Bone marrow (tissue), 2 donors: ENCODE results near the gene IKZF1.

Experiments
- DNase-seq, 2 donors: peaks; one replicate each; lab custom pipeline; 2025; lab: John Stamatoyannopoulos, UW

Gene IKZF1

DNA sequence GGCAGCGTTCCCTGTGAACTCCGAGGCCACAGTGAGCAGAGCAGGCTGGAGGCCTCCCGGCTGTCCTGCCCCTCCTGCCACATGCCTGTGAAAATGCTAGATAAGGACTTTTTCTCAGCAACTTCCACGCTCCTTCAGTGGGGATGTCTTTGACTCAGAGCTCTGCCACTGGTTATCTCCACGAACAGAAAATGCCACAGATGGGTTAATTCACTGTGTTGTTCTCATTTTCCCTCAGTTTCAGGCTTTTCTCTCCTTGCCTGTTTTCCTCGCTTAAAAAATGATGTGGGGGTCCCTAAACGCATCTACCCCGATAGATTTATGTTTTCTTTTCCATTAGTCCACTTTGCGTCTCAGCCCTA is 51.3 kb downstream of the IKZF1 start:
- no peak for DNase-seq

DNA sequence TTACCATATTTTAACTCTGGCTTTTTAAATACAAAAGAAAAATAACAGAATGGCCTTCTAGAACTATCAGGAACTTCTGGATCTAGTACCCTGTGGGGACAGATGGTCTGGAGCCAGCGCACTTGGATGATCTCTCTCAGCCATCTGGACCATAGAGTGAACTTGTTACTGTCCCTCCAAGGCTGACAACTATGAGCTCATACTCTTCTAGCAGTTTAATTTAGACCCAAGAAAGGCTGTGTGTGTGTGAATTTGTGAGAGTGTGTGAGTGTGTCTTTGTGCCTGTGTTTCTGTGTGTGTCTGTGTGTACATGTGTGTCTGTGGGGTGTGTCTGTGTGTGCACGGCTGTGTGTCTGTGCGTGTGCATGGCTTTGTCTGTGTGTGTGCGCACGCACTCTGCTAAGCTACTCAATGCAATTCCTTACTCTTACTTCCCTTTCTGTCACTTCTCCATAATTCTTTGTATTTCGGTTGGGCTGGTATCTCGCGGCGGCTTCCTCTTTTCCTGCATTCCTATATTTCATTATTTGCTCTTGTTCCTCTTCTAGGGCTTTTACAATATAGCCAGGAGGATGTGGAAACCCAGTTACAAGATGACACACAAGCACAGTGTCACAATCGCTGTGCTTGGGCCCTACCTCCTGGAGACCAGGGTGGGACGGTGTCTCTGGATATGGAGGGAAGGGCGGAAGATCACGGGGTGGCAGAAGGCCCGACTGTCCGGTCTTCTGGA is 51.9 kb downstream of the IKZF1 start:
- peak; percentile 74 to 86 for DNase-seq

DNA sequence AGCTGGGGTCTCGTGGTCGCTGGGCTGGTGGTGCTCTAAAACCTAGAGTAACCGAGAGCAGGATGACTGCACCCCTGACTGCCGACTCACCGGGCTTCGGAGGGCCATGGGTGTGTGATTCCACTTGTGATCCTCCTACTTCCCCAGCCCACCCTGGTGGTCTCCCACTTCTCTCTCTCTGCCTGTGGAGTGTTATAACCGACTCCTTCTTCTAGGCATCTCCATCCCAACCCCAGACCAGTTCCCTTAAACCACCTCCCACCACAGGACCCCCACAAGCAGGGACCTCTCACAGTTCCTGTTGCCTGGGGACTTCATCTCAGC is 52.4 kb downstream of the IKZF1 start:
- DNase-seq = no peak

- DNase-seq = no peak
Measured at GRCh38 chr7:50357426-50357825, 52.9 kb downstream of the IKZF1 start.

GRCh38 chr7:50358041-50358705 is 53.7 kb downstream of the IKZF1 start:
- no peak for DNase-seq

GRCh38 chr7:50358779-50359178 is 54.3 kb downstream of the IKZF1 start:
- DNase-seq = no peak

DNA sequence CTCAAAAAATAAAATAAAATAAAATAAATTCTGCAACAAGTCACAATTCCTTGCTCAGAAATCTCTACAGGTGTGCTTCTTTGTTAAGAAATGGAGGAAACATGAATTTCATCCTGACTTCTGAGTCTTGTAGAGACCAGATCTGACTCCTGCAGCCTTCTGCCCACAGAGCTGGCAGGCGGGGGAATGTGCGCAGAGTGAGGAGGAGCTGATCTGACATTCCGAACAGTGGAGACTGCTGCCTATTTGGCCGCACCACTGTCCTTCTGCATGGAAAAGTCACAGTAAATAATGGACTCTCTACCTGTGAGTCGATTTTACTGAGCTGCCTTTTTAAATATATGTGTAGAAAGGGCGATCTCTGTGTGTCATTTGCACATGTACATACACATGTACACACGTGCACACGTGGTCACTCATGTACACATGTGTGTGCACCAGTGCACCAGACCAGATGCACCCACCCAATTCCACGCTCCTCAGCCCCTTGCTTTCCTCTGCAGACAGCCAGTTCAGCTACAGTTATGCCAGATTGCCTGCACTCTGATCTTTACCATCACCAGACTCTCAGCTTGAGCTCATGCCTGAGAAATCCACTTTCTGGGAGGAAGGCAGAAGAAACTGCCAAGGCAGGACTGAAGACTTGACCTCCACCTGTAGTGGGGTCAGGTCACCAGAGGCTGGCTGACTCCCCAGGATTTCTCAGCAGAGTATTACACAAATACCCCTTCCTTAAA is 54.9 kb downstream of the IKZF1 start:
- DNase-seq = no peak

DNA sequence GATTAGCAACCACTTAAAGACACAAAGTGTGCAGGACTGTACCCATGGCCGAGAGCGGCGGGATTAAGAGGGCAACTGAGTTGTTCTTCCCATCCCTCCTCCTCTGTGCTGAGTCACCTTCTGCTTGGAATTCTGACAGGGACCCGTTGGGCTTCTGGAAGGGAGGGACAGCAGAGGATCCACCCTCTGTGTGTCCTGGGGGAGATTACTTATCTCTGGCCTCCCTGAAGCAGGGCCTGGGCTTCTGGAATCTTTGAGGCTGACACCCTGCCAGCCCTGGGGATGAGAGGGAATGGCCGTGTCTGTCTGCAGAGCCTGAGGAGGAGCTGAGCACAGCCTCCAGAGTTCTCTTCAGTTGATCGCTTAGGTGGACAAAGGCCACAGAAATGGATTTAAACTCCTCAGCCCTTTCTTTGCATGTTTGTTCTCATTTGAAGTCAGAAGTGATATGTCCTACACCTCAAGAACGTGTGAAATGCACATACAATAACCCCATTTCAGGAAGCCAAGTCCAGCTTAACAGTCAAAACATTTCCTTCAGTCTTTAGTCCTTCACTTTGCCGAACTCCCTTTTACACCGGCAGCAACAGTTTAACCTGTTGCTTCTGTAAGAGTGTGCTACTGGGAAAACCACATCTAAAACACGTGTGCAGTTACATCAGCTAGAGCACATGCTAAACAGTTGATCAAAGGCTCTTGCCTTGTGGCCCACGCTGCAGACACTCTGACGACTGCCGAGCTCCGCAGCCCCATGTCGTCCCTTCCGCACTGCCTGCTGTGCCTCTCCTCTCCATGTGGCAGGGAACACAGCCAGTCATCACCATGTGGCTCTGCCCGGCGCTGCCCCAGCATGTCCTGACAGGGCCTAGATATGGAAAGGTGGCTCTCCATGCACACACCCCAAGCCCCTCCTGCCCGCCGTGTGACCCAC is 55.7 kb downstream of the IKZF1 start:
- no peak for DNase-seq

GRCh38 chr7:50362142-50362541 is 57.6 kb downstream of the IKZF1 start:
- DNase-seq = no peak

- DNase-seq = peak in 1 of 2 donors; percentile 75
Measured at GRCh38 chr7:50362712-50363282, 58.3 kb downstream of the IKZF1 start.

GRCh38 chr7:50363327-50364060 is 59.0 kb downstream of the IKZF1 start:
- DNase-seq = no peak

GRCh38 chr7:50364645-50365044 is 60.1 kb downstream of the IKZF1 start:
- no peak for DNase-seq

DNA sequence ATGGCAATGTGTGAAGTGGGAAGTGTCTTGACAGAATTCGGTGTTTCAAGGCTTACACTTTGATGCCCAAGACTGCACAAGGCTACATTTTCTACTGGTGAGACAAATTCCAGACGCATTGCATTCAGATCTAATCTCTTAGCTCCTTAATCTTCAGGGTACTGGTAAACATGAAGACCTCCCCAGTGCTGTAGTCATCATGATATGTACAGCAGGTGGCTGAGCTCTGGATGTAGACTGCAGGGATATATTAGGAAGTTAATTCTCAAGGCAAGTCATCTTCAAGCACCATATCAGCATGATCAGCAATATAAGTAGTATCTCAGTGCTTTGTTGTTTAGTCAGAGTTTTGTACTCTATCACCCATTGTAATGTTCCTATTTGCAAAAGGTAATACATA is 61.8 kb downstream of the IKZF1 start:
- DNase-seq = no peak

- no peak for DNase-seq
Measured at GRCh38 chr7:50367100-50367499, 62.6 kb downstream of the IKZF1 start.

DNA sequence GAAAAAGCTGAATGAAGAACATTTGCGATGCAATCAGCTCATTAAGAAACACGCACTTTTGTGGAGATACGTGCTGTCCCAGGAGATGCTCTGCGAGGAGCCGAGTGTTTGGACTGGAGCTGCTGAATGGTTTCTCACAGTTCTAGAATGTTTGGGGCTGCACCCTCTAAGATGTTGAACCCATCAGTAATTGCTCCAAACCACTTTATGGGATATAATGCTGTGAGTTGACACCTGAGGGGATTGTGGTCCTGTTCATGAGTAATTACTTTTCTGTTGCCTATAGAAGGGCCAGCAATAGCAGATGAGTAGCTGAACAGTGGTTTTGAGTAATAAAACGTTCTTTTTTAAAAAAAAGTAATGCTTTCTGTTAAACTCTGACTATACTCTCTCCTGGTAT is 63.1 kb downstream of the IKZF1 start:
- no peak for DNase-seq

DNA sequence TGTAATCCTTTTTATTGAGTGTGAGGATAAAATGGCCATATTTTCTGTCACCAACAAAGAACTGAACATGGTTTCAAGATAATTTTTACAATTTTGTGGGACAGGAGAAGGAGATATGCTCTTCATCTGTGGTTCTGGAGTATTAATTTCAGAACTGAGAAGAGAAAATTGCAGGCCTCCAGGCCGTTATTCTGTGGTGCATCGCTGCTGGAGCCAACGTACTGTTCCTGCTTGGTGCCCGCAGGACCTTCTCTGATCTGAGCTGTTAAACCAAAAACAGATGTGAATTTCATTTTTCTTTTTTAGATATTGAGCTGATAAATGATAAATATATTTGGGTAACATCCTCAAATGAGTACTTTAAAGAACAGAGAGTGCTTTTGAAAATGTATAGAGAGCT is 63.9 kb downstream of the IKZF1 start:
- no peak for DNase-seq

DNA sequence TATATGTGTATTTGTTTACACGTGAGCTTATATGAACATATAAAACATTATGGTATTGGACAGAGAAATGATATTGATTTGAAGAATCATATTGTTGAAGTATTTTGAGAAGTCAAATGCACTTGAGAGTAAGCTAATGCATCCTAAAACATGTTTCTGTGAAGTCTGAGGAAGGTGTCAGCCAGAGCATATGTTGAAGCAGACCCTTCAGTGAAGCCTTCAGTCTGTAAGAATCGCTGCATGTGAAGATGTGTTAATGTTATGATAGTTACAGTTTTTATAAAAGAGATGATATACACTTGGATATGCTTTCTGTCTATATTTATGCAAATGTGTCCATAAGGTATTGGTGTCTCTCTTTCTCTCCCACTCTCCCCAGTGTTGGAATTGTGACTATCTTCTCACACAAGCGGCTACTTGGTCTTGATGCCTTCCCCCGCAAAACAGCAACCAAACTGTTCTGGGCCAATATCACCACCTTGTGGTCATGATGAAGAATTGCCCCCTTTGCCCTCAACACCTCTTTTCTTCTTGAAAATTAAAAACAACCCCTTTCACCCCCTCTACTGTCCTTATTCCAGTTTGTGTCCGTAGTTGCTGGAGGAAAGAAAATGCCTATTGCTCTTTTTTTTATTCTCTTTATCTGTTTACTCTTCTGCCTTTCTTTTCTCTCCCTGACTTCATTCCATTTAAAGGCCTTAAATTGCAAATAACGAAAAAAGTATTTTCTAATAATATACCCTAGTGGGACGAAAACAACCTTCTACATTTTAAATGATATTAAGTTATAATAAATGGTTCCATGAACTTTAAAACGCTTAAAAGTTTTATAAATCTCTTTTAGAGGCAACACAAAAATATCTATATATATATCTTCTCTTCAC is 64.9 kb downstream of the IKZF1 start:
- DNase-seq = peak in 1 of 2 donors; percentile 75

DNA sequence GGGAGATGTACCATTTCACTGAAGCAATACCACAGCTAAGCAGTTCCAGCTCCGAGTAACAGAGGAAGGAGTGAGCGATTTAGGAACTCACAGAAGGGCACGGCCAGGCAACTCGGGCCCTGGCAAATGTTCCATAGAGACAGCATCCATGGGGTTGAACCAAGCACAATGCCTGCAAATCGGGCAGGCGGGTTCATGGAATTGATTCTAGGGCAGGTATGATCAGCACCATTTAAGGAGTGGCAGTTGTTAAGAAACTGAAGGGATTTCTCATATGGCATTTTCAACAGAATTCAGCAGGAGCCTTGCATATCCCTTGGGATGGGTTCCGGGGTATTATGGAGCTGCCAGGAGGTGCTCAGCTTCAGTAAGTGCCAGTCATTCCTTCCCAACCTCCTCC is 66.4 kb downstream of the IKZF1 start:
- no peak for DNase-seq

- DNase-seq = no peak
Measured at GRCh38 chr7:50371551-50372021, 67.1 kb downstream of the IKZF1 start.

DNA sequence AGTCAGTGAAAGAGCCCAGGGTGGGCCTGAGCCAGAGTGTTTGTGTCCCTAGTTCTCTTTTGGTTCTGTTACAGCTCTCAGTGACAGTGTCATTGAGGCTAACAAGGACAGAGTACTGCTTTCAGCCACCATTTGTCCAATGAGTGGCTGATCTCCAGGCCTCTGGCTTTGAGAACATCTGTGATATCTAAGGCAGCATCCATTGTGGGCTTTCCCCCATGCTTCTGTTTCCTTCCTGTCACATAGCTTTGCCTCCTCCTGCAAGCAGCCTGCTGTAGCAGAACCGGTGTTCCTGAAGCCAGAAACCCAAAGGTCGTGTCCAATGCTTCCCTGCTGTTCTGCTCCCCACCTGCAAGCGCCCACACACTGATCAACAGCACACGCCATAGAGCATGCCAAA is 68.4 kb downstream of the IKZF1 start:
- DNase-seq = peak in 1 of 2 donors; percentile 55
